Fibroblast of lung (primary cell): ENCODE data around the gene MED20. TPM values are rescaled to one million over a fixed set of nuclear protein-coding genes. Genes with fewer than 3 reads are reported as not detected.

Experiments used
- DNase-seq, 2 donors: peaks; one replicate each; pipeline versions ENCODE4 v3.0.0 to v3.0.0-alpha.2; 2010; ENCODE audit warnings: low read depth in 2 of 2
- H2AFZ ChIP-seq: 2 replicates; pipeline ENCODE4 v1.5.1; 2012; ENCODE audit warnings: low read length, control low read depth, inconsistent platforms
- H3K27ac ChIP-seq: 2 replicates; pipeline ENCODE4 v1.5.1; 2011; ENCODE audit warnings: low read length, control low read depth; ENCODE audit not compliant: insufficient read depth
- H3K27me3 ChIP-seq: 2 replicates; pipeline ENCODE4 v1.5.1; 2011; ENCODE audit warnings: mild to moderate bottlenecking, low read length; ENCODE audit not compliant: control insufficient read depth, insufficient read depth
- H3K36me3 ChIP-seq: 2 replicates; pipeline ENCODE4 v1.5.1; 2011; ENCODE audit warnings: low read length; ENCODE audit not compliant: control insufficient read depth, insufficient read depth
- H3K4me1 ChIP-seq: 2 replicates; pipeline ENCODE4 v1.5.1; 2011; ENCODE audit warnings: low read length; ENCODE audit not compliant: control insufficient read depth, insufficient read depth; ENCODE audit errors: extremely low read depth
- H3K4me2 ChIP-seq: 2 replicates; pipeline ENCODE4 v1.5.1; 2011; ENCODE audit warnings: low read length, control low read depth; ENCODE audit not compliant: insufficient read depth; ENCODE audit errors: extremely low read depth
- H3K4me3 ChIP-seq, 4 experiments: fragments of 200-600 bp in 1 of 4; sonication (generic) in 1 of 4; replicated peaks in 1 of 4; 2 replicates each; pipeline ENCODE4 v1.5.1; 2011 to 2016; ENCODE audit warnings: low read length in 4 of 4, low read depth in 3 of 4, mild to moderate bottlenecking in 3 of 4, control low read depth in 2 of 4, inconsistent platforms in 1 of 4, mixed read lengths in 1 of 4; ENCODE audit not compliant: insufficient read depth in 1 of 4; ENCODE audit errors: control extremely low read depth in 1 of 4
- H3K79me2 ChIP-seq: 2 replicates; pipeline ENCODE4 v1.5.1; 2012; ENCODE audit warnings: mild to moderate bottlenecking, low read length, inconsistent platforms; ENCODE audit not compliant: control insufficient read depth, insufficient read depth
- H3K9ac ChIP-seq: 2 replicates; pipeline ENCODE4 v1.5.1; 2011; ENCODE audit warnings: mild to moderate bottlenecking, low read length, control low read depth; ENCODE audit not compliant: insufficient read depth
- H3K9me3 ChIP-seq: 2 replicates; pipeline ENCODE4 v1.5.1; 2012; ENCODE audit warnings: low read depth, low read length; ENCODE audit not compliant: control insufficient read depth, insufficient read depth
- H4K20me1 ChIP-seq: 2 replicates; pipeline ENCODE4 v1.5.1; 2011; ENCODE audit warnings: low read length; ENCODE audit not compliant: control insufficient read depth, insufficient read depth; ENCODE audit errors: extremely low read depth
- EZH2 ChIP-seq: IDR thresholded peaks from 2 replicates; pipeline ENCODE4 v1.5.1; 2012; ENCODE audit warnings: low read length, control low read depth, mild to moderate bottlenecking; ENCODE audit errors: missing control alignments
- polyA plus RNA-seq, 2 donors: library from polyadenylated mRNA; depleted of rRNA in 1 of 2; stranded (reverse) in 1 of 2; unstranded in 1 of 2; fragments of >200 nt; gene quantifications; 2 replicates each; pipeline ENCODE4 v1.2.1, GENCODE V29; 2011 to 2012; ENCODE audit warnings: missing spikeins in 1 of 2
- total RNA-seq: library from RNA; depleted of rRNA; stranded (reverse); fragments of >200 nt; gene quantifications from 2 replicates; pipeline ENCODE4 v1.2.1, GENCODE V29; 2014
- TF ChIP-seq, protein P1 (sequence below), 2 donors: IDR thresholded peaks in 1 of 2; conservative IDR thresholded peaks in 1 of 2; 1 replicate in 1 of 2; 2 replicates in 1 of 2; pipeline ENCODE4 v1.5.1; 2011 to 2012; ENCODE audit warnings: low read length in 2 of 2, control low read depth in 1 of 2, inconsistent platforms in 1 of 2, low read depth in 1 of 2, mild to moderate bottlenecking in 1 of 2

The MED20 gene
- total and polyA plus RNA-seq, 2 donors (not counting 1 experiment from before 2014, with no cell fraction given), result 27.7 to 38.6 TPM

DNA sequence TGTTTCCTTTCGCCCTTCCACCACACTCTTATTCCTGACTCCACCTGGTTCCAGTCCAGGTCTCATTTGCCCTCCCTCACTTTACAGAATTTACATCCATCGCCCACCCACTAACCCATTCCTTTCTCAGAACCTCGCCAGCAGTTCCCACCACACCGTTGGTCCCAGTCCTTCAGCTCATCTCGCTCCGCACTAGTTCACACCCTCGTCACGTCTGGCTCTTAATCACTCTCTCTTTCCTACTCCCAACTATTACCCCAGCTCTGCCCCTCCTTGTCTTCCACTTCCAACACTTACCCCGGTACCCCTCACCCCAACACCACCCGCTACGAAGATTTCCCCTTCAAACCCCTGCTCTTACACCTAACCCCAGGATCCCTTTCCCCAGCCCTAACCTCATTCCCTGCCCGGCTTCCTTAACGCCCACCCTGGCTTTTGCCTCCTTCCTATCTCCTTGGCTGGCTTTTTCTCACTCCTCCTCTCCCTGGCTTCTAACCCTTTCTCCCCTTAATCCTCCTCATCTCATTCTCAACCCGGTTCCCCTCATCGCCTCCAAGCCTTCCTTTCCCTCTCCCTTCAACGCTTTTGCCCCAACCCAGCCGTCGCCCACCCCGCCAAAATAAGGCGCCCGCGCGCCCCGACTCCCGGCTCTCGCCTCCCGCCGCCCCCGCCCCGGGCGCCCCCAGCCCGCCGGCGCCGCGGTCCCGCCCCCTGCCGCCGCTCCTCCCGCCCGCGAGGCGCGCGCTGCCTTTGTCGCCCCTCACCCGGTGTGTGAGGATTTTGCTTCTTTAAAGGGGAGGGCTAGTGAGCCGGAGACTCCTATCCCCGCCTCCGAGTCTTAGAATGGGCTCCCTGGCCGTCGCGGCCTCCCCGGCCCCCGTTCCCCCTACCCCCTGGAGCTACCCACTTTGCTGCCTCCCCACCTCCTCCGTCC is 26.3 kb downstream of the MED20 start:
- no peaks in the 10 kb centered on the region for H3K27me3 ChIP-seq

DNA sequence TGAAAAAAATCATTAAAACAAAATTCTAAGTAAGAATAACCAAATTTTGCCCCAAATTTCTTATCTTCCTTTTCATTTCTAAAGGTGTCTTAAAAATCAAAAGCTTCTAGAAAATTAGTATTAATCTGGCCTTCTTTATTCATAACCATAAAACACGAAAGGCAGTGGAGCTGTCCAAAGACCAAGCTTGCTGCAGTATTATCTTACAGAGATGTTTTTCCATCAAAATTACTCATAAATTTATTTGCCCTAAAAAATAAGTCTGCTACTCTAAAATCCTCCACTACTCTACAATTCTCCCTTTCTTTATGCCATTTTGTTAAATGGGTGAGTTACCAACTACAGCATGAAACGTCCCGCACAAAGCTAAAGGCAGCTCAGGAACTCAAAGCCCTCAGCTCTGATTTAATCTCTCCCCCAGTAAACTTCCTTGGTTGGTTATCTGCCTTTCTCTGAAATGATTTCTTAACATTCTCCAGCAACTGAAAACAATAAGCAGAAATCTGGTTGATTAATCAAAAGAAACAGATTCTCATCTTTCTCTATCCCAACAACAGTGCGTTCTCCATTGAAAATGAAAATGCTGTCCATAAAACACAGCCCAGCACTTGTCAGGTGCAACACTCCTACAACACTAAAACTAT is 27.9 kb downstream of the MED20 start:
- H4K20me1 ChIP-seq, result no peaks in the 10 kb centered on the region
- no peak overlapping the region for H3K9ac ChIP-seq
- no peak overlapping the region for H3K27ac ChIP-seq
- TF ChIP-seq EZH2, result no peak
- TF ChIP-seq, protein P1, sequence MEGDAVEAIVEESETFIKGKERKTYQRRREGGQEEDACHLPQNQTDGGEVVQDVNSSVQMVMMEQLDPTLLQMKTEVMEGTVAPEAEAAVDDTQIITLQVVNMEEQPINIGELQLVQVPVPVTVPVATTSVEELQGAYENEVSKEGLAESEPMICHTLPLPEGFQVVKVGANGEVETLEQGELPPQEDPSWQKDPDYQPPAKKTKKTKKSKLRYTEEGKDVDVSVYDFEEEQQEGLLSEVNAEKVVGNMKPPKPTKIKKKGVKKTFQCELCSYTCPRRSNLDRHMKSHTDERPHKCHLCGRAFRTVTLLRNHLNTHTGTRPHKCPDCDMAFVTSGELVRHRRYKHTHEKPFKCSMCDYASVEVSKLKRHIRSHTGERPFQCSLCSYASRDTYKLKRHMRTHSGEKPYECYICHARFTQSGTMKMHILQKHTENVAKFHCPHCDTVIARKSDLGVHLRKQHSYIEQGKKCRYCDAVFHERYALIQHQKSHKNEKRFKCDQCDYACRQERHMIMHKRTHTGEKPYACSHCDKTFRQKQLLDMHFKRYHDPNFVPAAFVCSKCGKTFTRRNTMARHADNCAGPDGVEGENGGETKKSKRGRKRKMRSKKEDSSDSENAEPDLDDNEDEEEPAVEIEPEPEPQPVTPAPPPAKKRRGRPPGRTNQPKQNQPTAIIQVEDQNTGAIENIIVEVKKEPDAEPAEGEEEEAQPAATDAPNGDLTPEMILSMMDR (conservative IDR thresholded peaks at IDR 0.05 in 1 of 2, IDR thresholded peaks at IDR 0.05 in 1 of 2; ENCODE audit: low read depth in 1 of 2, low read length in 2 of 2), result no peak
- no peak for DNase-seq
- no peaks in the 10 kb centered on the region for H3K36me3 ChIP-seq
- no peaks in the 10 kb centered on the region for H3K79me2 ChIP-seq
- peaks cover 7% of the 10 kb centered on the region for H3K4me1 ChIP-seq
- no peaks in the 10 kb centered on the region for H3K9me3 ChIP-seq
- no peak overlapping the region for H3K4me2 ChIP-seq
- H3K4me3 ChIP-seq, result no peak overlapping the region
- no peaks in the 10 kb centered on the region for H3K27me3 ChIP-seq
- H2AFZ ChIP-seq, result no peak overlapping the region

More for the DNA sequence above, 26.3 kb downstream of the MED20 start:
- Histone ChIP-seq H3K9ac (peak overlapping the region; percentile 55), H3K4me3 (peak overlapping the region; percentile 67 to 89 (median 74)), H3K79me2 (no peaks in the 10 kb centered on the region), H4K20me1 (no peaks in the 10 kb centered on the region), H3K4me2 (peak overlapping the region; percentile 96), H3K27ac (peak overlapping the region; percentile 16), H2AFZ (peak overlapping the region; percentile 52), H3K4me1 (peaks cover 7% of the 10 kb centered on the region), H3K9me3 (no peaks in the 10 kb centered on the region), H3K36me3 (no peaks in the 10 kb centered on the region)
- TF ChIP-seq, protein P1 (conservative IDR thresholded peaks at IDR 0.05 in 1 of 2, IDR thresholded peaks at IDR 0.05 in 1 of 2; ENCODE audit: low read depth in 1 of 2, low read length in 2 of 2), result no peak
- TF ChIP-seq EZH2, result no peak
- DNase-seq, result peak in 1 of 2 donors; percentile 25

DNA sequence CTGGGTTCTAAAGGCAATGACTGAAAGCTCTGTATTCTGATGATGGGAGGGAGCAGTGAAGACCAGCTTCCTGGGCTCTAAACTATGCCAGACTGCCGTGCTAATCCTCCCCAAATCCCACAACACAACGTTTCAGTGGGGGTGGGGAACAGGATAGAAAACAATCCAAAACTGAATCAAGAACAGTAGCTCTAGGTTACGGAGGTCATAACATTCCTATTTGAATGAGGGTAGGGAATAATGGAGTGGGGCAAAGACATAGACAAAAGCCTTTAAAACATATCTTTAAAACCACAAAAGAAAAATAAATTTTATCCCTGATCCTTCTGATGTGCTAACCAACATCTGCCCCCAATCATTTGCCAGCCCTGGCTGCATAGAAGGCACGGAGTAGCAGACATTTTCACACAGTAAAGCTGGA is 33.6 kb downstream of the MED20 start:
- Histone ChIP-seq H2AFZ (no peak overlapping the region), H3K27ac (no peak overlapping the region), H3K4me1 (no peaks in the 10 kb centered on the region), H3K4me2 (no peak overlapping the region), H4K20me1 (no peaks in the 10 kb centered on the region), H3K79me2 (no peaks in the 10 kb centered on the region), H3K4me3 (no peak overlapping the region), H3K9me3 (no peaks in the 10 kb centered on the region), H3K27me3 (no peaks in the 10 kb centered on the region), H3K36me3 (no peaks in the 10 kb centered on the region), H3K9ac (no peak overlapping the region)
- TF ChIP-seq EZH2, result no peak
- TF ChIP-seq, protein P1 (conservative IDR thresholded peaks at IDR 0.05 in 1 of 2, IDR thresholded peaks at IDR 0.05 in 1 of 2; ENCODE audit: low read depth in 1 of 2, low read length in 2 of 2), result no peak
- DNase-seq, result no peak
